GDM1 (cell line): ENCODE data around the gene SLC22A5.
"Not testable (repeated sequence)": the region's sequence is repeated elsewhere in the genome, so short reads cannot be mapped to it uniquely, and the experiment has no call there.

Source experiments
- DNase-seq: peaks from one replicate; lab custom pipeline; 2025; lab: John Stamatoyannopoulos, UW

SLC22A5 gene

DNA sequence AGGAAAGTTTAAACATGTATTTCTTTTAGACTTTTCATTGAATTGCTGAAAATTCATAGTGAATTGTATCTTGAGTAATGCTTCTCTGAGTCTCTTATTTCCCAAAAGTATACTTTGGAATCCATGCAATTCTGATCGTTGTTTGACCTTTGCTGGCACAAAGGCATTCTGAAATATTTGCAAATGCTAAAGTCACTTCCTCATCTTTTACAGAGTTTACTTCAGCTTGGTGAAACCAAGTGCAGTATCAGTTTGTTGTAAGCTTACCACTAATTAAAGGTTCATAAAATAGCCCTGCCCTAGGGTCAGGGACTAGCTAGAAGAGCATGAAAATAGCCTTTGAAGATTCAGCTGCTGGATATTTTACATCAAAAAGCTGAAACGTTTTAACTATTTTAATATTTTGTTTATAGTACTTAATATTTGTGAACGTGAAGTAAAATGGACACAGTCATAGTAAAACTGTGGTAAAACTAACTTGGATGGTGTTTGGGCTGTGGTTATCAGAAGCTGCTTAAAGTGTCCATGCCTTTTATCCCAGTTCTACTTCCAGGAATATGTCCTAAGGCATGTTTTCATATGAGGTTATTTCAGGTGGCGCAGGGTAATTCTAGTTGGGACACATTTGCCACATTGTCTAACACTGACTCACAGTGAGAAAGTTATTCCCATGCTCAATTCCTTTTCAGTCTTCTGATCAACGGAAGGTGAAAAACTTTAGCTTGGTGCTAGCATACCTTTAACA, 45.3 kb downstream of the SLC22A5 start:
- DNase-seq = no peak

GRCh38 chr5:132415516-132415915, 46.0 kb downstream of the SLC22A5 start:
- DNase-seq = not testable (repeated sequence)

GRCh38 chr5:132416306-132417009, 46.9 kb downstream of the SLC22A5 start:
- no peak for DNase-seq

DNA sequence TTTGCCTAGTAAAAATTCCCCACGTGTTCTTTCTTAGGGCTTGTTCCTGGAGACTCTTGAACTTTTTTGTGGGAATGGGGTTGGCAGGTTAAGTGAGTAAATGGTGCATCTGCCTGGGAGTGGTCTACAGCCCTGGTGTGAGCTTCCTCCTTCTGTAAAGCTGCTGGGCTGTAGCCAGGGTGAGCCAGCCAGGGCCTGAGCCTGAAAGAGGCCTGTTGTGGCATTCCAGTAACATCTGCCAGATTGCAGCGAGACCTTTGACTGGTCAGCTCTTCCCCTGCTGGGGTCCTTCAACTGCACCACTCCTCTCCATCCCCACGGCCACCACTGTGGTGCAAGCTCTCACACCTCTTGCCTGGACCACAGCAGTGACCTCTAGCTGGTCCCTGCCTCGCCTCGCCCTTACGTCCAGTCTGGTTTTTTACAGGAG, 47.5 kb downstream of the SLC22A5 start:
- no peak for DNase-seq

- DNase-seq = no peak
Observed at GRCh38 chr5:132417461-132417860, 48.0 kb downstream of the SLC22A5 start.

- no peak for DNase-seq
Observed at GRCh38 chr5:132417889-132418485, 48.5 kb downstream of the SLC22A5 start.

DNA sequence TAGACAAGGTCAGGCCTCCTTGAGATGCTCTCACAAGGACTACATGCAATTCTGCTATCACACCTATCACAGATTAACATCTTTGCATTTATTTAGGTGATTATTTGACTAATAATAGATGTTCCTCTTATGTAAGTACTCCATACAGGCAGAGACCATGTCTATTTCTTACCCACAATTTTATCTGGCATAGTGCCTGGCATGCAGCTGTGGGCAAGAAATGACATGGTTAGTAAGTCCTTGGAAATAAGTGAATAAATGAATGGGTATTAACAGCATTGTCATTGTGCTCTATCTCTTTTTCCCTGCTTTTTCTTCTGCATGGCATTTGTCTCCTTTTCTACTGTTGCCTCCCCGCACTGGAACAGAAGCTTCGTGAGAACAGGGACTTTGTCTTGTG, 49.4 kb downstream of the SLC22A5 start:
- no peak for DNase-seq

DNA sequence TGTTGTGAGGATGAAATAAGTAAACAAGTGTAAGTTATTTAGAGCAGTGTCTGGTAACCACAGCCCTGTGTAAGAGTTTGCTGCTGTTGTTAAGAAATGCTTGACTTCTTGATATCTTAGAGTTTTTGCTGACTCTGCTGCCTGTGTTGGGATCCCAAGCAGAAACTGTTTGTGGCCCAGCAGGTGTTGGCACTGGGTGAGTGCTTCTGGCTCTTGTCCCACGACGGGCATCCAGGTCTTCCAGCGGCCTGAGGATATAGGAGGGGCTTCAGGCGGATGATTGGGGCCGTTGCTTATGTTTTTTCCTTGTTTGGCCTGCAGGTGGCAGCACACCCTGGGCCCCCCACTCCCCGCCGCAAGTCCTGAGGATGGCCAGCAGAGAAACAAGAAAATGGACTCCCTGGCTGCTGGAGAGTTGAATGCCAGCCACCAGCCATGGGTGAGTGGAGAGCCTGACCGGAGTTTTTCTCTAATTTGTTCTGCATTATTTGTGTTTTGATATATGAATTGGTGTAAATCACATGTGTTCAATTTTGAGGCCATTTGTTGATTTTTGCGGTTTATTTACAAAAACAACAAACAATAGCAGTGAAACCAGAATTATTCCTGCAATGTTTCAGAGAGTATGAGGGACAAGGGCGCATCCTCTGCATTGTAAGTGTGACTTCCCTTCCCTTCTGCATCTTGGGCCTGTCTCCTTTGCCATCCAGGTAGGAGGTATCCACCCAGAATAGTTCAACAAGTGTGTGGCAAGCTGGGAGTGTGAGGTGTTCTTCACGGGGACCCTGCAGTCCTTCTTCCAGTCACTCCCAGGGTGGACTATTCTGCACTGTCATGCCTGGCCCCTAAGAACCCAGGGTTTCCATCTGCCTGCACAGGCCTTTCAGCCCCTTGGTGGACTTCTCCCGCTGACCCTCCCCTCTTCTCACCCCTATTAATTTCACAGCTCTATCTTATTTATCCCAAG, 50.3 kb downstream of the SLC22A5 start:
- DNase-seq = peak; percentile 72

- peak; percentile 46 for DNase-seq
Observed at GRCh38 chr5:132420706-132421272, 51.3 kb downstream of the SLC22A5 start.

- DNase-seq = no peak
Observed at GRCh38 chr5:132421462-132421861, 52.0 kb downstream of the SLC22A5 start.

- DNase-seq = no peak
Observed at GRCh38 chr5:132422720-132423437, 53.4 kb downstream of the SLC22A5 start.

DNA sequence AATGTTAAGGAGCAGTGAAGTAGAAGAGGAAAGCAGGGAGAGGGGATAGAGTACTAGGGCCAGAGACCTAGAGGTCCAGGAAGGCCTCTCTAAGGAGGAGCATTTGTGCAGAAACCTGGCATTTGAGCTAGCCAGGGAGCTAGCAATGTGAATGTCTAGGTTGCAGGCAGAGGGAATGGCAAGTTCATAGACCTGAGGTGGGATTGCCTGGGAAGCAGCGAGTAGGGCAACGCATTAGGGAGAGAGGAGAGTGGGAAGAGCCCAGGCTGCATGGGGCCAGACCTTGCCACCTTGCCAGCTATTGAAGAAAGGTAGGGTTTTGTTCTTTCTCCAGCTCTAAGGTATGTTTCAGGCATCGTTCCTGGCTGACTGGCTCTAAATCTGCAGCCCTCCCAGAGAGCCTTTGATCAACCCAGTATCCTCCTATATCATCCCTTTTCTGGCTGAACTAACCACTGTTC, 54.0 kb downstream of the SLC22A5 start:
- DNase-seq = no peak

DNA sequence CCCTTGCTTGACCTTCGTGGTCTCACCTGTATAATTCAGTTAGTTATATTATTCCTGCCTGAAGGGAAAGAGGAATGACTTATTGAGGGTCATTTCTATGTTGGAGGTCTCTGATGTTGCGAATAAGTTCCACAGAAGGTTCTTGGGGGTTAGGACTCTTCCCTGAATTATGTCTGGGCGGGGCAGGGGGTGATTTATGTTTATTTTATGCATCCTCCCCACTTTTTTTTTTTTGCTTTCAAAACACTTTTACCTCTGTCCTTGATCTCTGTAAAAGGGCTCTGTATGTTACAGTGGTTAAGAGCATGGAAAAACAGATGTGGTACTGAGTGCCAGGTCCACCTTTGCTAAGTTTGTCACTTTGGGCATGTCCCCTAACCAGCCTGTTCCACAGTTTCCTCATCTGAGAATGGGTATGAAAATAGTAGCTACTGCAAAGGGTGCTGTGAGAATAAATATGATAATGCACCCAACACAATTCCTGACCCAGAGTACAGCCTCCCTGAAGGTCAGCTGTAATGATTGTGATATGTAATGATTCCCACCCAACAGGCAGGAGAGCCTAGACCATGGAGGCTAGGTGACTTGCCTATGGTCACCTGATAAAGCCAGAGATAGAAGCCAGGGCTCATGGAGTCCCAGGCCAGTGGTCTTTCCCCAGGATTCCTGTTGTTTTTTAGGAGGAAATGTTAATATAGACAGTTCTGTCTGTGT, 54.8 kb downstream of the SLC22A5 start:
- no peak for DNase-seq

- DNase-seq = peak; percentile 25
Observed at GRCh38 chr5:132425009-132425937, 55.8 kb downstream of the SLC22A5 start.

GRCh38 chr5:132425975-132426524, 56.5 kb downstream of the SLC22A5 start:
- DNase-seq = no peak

DNA sequence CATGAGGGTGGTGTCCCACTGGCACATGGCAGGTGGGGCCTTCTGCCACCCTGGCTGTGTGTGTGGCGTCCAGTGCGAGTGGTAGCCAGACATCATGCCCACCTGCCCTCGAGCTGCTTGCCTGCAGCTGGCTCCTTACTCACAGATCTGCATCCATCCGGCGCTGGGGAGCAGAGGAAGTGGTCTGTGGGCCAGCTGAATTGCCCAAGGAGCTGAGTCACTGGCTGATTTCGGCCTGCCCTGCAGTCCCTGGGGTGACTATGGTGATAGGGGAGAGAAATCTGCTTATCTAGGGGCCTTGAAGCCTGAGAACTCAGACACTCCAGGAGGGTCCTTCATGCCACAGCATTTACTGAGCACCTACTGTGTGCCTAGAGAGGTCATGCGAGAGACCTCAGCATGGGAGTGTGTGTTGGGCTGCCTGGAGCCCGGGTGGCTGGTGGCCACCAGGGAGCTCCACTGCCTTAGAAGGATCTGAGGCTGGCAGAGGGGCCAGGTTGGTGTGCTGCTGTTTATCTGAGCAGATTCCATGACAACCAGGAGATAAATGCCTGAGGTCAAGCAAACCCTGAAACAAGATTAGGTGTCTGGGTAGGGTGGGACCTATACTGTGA, 57.1 kb downstream of the SLC22A5 start:
- peak; percentile 87 for DNase-seq

GRCh38 chr5:132427281-132428146, 58.0 kb downstream of the SLC22A5 start:
- peak; percentile 34 for DNase-seq
